ENCODE results near the gene METTL3. TPM values are rescaled to one million over a fixed set of nuclear protein-coding genes. Genes with fewer than 3 reads are reported as not detected.

The METTL3 gene
- total and polyA plus RNA-seq, 2 of the 13 experiments (the other 11 are each of a cell fraction or from before 2014, with no cell fraction given): 123 to 130 TPM

DNA sequence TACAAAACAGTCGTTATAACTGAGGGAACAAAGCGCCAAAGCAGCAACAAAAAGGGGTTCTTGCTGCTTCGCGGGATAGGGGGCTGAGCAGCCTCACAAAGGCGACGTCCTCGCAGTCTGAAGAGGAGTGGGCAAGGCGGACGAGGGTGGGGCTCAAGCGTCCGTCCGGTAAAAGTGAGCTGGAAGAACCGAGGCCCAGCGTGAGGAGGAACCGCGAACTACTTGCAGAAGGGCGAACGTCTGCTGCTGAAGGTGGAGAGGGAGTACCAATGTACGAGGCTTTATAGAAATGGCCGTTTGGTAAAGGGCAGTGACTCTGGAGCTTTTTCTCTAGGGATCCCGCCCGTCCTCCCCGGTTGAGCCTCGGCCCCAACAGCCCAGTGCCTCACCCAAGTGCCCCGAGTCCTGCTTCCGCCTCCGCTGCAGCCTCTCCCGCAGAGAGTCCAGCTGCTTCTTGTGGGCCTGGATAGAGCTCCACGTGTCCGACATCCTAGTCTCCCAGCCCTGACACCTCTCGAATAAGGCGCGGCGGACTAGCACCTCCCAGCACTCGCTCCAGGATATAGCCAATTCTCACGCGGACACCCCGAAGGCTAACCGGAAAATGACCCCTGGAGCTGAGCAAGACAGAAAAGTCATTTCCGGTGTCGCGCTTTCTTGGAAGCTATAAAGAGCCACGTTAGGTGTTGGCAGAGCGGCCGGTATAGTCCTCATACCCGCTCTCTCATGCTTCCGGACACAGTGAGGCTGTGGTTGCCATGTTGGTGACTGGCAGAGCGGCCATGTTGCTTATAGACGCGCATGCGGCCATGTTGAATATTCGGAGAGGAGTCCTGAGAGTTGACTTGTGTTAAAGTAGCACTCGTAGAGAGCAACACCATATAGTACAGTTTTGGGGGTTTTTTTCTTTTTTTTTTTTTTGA is at the start of gene METTL3 (continued):
- TF ChIP-seq, protein P1, sequence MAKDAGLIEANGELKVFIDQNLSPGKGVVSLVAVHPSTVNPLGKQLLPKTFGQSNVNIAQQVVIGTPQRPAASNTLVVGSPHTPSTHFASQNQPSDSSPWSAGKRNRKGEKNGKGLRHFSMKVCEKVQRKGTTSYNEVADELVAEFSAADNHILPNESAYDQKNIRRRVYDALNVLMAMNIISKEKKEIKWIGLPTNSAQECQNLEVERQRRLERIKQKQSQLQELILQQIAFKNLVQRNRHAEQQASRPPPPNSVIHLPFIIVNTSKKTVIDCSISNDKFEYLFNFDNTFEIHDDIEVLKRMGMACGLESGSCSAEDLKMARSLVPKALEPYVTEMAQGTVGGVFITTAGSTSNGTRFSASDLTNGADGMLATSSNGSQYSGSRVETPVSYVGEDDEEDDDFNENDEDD (CRISPR knock-in tag; IDR thresholded peaks at IDR 0.05; ENCODE audit: borderline replicate concordance): peak; percentile 97
- TF ChIP-seq HNRNPH1 (optimal IDR thresholded peaks at IDR 0.05; ENCODE audit: low read depth, low read length) (no peak), ZNF431 (CRISPR knock-in tag; IDR thresholded peaks at IDR 0.05; ENCODE audit: borderline replicate concordance, low read depth) (peak; percentile 97), XBP1 (CRISPR knock-in tag; IDR thresholded peaks at IDR 0.05) (no peak), HIVEP1 (CRISPR knock-in tag; IDR thresholded peaks at IDR 0.05) (peak; percentile 42; the same call in 1 of the 2 replicates), ESRRA (CRISPR knock-in tag; IDR thresholded peaks at IDR 0.05; ENCODE audit: low read depth) (no peak; the same call in 1 of the 2 replicates), ZSCAN31 (CRISPR knock-in tag; IDR thresholded peaks at IDR 0.05; ENCODE audit: low read depth) (peak; percentile 99), MXD4 (CRISPR knock-in tag; IDR thresholded peaks at IDR 0.05) (peak; percentile 100), ZNF557 (CRISPR knock-in tag; IDR thresholded peaks at IDR 0.05) (peak; percentile 87)
- TF ChIP-seq, protein P2, sequence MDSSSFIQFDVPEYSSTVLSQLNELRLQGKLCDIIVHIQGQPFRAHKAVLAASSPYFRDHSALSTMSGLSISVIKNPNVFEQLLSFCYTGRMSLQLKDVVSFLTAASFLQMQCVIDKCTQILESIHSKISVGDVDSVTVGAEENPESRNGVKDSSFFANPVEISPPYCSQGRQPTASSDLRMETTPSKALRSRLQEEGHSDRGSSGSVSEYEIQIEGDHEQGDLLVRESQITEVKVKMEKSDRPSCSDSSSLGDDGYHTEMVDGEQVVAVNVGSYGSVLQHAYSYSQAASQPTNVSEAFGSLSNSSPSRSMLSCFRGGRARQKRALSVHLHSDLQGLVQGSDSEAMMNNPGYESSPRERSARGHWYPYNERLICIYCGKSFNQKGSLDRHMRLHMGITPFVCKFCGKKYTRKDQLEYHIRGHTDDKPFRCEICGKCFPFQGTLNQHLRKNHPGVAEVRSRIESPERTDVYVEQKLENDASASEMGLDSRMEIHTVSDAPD (CRISPR knock-in tag; IDR thresholded peaks at IDR 0.05): 0 out of 2 replicates have a peak, but pooled peaks have one; percentile 67
- TF ChIP-seq, protein P3, sequence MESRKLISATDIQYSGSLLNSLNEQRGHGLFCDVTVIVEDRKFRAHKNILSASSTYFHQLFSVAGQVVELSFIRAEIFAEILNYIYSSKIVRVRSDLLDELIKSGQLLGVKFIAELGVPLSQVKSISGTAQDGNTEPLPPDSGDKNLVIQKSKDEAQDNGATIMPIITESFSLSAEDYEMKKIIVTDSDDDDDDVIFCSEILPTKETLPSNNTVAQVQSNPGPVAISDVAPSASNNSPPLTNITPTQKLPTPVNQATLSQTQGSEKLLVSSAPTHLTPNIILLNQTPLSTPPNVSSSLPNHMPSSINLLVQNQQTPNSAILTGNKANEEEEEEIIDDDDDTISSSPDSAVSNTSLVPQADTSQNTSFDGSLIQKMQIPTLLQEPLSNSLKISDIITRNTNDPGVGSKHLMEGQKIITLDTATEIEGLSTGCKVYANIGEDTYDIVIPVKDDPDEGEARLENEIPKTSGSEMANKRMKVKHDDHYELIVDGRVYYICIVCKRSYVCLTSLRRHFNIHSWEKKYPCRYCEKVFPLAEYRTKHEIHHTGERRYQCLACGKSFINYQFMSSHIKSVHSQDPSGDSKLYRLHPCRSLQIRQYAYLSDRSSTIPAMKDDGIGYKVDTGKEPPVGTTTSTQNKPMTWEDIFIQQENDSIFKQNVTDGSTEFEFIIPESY (CRISPR knock-in tag; IDR thresholded peaks at IDR 0.05): no peak
- TF ChIP-seq, protein P4, sequence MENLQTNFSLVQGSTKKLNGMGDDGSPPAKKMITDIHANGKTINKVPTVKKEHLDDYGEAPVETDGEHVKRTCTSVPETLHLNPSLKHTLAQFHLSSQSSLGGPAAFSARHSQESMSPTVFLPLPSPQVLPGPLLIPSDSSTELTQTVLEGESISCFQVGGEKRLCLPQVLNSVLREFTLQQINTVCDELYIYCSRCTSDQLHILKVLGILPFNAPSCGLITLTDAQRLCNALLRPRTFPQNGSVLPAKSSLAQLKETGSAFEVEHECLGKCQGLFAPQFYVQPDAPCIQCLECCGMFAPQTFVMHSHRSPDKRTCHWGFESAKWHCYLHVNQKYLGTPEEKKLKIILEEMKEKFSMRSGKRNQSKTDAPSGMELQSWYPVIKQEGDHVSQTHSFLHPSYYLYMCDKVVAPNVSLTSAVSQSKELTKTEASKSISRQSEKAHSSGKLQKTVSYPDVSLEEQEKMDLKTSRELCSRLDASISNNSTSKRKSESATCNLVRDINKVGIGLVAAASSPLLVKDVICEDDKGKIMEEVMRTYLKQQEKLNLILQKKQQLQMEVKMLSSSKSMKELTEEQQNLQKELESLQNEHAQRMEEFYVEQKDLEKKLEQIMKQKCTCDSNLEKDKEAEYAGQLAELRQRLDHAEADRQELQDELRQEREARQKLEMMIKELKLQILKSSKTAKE (CRISPR knock-in tag; IDR thresholded peaks at IDR 0.05; ENCODE audit: borderline replicate concordance): no peak
- TF ChIP-seq, protein P5, sequence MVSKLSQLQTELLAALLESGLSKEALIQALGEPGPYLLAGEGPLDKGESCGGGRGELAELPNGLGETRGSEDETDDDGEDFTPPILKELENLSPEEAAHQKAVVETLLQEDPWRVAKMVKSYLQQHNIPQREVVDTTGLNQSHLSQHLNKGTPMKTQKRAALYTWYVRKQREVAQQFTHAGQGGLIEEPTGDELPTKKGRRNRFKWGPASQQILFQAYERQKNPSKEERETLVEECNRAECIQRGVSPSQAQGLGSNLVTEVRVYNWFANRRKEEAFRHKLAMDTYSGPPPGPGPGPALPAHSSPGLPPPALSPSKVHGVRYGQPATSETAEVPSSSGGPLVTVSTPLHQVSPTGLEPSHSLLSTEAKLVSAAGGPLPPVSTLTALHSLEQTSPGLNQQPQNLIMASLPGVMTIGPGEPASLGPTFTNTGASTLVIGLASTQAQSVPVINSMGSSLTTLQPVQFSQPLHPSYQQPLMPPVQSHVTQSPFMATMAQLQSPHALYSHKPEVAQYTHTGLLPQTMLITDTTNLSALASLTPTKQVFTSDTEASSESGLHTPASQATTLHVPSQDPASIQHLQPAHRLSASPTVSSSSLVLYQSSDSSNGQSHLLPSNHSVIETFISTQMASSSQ (IDR thresholded peaks at IDR 0.05; ENCODE audit: low read depth): no peak; the same call in 1 of the 2 replicates
- TF ChIP-seq, protein P5 (CRISPR knock-in tag; IDR thresholded peaks at IDR 0.05; ENCODE audit: borderline replicate concordance): peak; percentile 52; the same call in 1 of the 2 replicates
- TF ChIP-seq, protein P6, sequence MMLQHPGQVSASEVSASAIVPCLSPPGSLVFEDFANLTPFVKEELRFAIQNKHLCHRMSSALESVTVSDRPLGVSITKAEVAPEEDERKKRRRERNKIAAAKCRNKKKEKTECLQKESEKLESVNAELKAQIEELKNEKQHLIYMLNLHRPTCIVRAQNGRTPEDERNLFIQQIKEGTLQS (CRISPR knock-in tag; IDR thresholded peaks at IDR 0.05): no peak; the same call in 1 of the 2 replicates
